KMS-11 (cell line): Measurements from ENCODE around the gene DLGAP1.

Experiments used
- H2AFZ ChIP-seq: fragments of 200-600 bp; sonication (generic); 2 replicates; pipeline ENCODE4 v1.6.1; 2016; ENCODE audit warnings: antibody characterized with exemption, mixed run types, low read depth
- H3K27ac ChIP-seq: fragments of 200-600 bp; sonication (generic); 2 replicates; pipeline ENCODE4 v1.6.1; 2016; ENCODE audit warnings: mild to moderate bottlenecking, mixed run types
- H3K27me3 ChIP-seq: fragments of 200-600 bp; sonication (generic); 2 replicates; pipeline ENCODE4 v1.6.1; 2017; ENCODE audit warnings: mild to moderate bottlenecking, low read depth, mixed run types, moderate library complexity; ENCODE audit not compliant: insufficient read depth
- H3K36me3 ChIP-seq: fragments of 200-600 bp; sonication (generic); 2 replicates; pipeline ENCODE4 v1.6.1; 2017; ENCODE audit warnings: mild to moderate bottlenecking, mixed run types; ENCODE audit not compliant: insufficient read depth
- H3K4me1 ChIP-seq: fragments of 200-600 bp; sonication (generic); 2 replicates; pipeline ENCODE4 v1.6.1; 2016; ENCODE audit warnings: mild to moderate bottlenecking, low read depth, mixed run types; ENCODE audit not compliant: poor library complexity, severe bottlenecking
- H3K4me2 ChIP-seq: fragments of 200-600 bp; sonication (generic); 2 replicates; pipeline ENCODE4 v1.7.0; 2016; ENCODE audit warnings: mild to moderate bottlenecking, mixed run types
- H3K4me3 ChIP-seq: fragments of 200-600 bp; sonication (generic); IDR thresholded peaks from 2 replicates; pipeline ENCODE4 v1.6.1; 2017; ENCODE audit warnings: low read depth, low read length, mixed read lengths; ENCODE audit not compliant: insufficient read depth
- H3K79me2 ChIP-seq: fragments of 200-600 bp; sonication (generic); 2 replicates; pipeline ENCODE4 v1.6.1; 2016; ENCODE audit warnings: low read depth, mixed run types; ENCODE audit not compliant: insufficient read depth
- H3K9ac ChIP-seq: fragments of 200-600 bp; sonication (generic); 2 replicates; pipeline ENCODE4 v1.6.1; 2016; ENCODE audit warnings: mild to moderate bottlenecking, mixed run types
- H4K20me1 ChIP-seq: fragments of 200-600 bp; sonication (generic); 2 replicates; pipeline ENCODE4 v1.6.1; 2016; ENCODE audit warnings: mild to moderate bottlenecking, mixed run types; ENCODE audit not compliant: insufficient read depth
- TF ChIP-seq, protein P1 (sequence below): fragments of 200-600 bp; sonication (generic); conservative IDR thresholded peaks from 2 replicates; pipeline ENCODE4 v1.6.1; 2017; ENCODE audit warnings: low read depth, mild to moderate bottlenecking, antibody characterized with exemption, low read length, moderate library complexity, mixed read lengths

The DLGAP1 gene

DNA sequence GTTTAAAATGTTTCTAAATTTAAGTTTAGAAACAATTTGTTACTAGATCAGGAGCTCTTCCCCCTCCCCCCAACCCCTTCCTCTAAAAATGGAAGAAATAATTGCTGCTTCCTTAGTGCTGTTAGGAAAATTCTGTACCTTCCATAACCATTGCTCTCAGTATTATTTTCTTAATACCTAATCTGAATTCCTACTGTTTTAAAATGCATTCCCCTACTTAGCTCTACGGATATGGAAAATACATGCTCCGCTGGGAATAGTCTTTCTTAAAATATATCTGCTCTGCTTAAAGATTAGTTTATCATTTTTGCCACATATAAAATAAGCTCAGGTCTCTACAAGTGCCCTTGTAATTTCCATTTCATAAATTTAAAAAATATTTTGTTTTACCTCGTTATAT, 789.9 kb downstream of the DLGAP1 start:
- H3K4me1 ChIP-seq, result no peaks in the 10 kb centered on the region
- no peaks in the 10 kb centered on the region for H4K20me1 ChIP-seq
- H3K4me3 ChIP-seq, result no peak overlapping the region
- TF ChIP-seq, protein P1, sequence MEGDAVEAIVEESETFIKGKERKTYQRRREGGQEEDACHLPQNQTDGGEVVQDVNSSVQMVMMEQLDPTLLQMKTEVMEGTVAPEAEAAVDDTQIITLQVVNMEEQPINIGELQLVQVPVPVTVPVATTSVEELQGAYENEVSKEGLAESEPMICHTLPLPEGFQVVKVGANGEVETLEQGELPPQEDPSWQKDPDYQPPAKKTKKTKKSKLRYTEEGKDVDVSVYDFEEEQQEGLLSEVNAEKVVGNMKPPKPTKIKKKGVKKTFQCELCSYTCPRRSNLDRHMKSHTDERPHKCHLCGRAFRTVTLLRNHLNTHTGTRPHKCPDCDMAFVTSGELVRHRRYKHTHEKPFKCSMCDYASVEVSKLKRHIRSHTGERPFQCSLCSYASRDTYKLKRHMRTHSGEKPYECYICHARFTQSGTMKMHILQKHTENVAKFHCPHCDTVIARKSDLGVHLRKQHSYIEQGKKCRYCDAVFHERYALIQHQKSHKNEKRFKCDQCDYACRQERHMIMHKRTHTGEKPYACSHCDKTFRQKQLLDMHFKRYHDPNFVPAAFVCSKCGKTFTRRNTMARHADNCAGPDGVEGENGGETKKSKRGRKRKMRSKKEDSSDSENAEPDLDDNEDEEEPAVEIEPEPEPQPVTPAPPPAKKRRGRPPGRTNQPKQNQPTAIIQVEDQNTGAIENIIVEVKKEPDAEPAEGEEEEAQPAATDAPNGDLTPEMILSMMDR, result no peak
- no peak overlapping the region for H2AFZ ChIP-seq
- no peaks in the 10 kb centered on the region for H3K36me3 ChIP-seq
- no peaks in the 10 kb centered on the region for H3K79me2 ChIP-seq
- no peak overlapping the region for H3K9ac ChIP-seq
- H3K4me2 ChIP-seq, result no peak overlapping the region
- no peaks in the 10 kb centered on the region for H3K27me3 ChIP-seq
- H3K27ac ChIP-seq, result no peak overlapping the region

DNA sequence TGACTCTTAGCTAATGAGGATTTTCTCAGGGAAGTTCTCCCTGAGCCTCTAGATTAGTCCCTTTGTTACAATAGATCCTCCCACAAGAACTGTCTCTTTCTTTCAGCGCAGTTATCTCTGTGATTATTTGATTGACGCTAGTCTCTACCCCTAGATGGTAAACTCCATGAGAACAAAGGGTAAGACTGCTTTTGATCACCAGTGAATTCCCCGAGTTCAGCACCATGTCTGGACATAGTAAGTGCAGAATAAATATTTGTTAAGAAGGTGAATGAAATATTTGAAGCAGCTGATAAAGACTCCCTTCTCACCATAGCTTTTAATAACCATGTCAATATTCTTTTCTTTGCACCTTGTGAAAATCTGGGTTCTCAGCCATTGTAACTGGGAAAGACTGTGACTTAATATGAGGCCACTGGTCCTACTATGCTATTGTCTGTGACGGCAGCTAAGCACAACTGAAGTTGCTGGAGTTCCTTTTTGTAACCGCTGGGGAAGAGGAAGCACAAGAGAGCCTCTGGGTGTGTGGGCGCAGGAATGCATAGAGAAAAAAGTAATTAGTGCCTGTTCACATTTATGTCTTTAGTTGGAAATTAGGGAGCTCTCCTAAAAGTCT, 790.4 kb downstream of the DLGAP1 start:
- TF ChIP-seq, protein P1, result no peak
- Histone ChIP-seq H3K9ac (no peak overlapping the region), H3K4me2 (no peak overlapping the region), H2AFZ (no peak overlapping the region), H3K79me2 (no peaks in the 10 kb centered on the region), H3K27me3 (no peaks in the 10 kb centered on the region), H4K20me1 (no peaks in the 10 kb centered on the region), H3K4me3 (no peak overlapping the region), H3K27ac (no peak overlapping the region), H3K36me3 (no peaks in the 10 kb centered on the region), H3K4me1 (no peaks in the 10 kb centered on the region)

DNA sequence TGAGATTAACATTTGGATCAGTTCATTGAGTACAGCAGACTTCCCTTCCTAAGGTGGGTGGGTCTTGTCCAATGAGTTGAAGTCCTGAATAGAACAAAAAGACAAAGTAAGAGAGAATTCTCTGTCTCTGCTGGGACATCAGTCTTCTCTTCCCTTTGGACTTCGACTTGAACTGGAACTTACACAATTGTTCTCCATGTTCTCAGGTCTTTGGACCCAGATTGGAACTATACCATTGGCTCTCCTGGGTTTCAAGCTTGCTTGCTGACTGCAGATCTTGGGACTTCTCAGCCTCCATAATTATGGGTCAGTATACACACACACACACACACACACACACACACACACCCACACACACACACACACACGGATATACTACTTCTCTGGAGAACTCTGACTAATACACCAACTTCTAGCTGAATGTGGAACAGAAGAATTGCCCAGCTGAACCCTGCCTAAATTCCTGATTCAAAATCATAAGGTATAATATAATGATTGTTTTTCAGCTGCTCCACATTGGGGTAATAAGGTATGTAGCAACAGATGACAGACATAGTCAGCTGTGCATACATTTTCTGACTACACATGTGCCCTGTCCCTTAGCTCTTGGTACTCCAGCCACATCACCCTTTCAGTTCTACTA, 791.1 kb downstream of the DLGAP1 start:
- no peaks in the 10 kb centered on the region for H4K20me1 ChIP-seq
- no peak overlapping the region for H3K27ac ChIP-seq
- H3K4me1 ChIP-seq, result no peaks in the 10 kb centered on the region
- H3K36me3 ChIP-seq, result no peaks in the 10 kb centered on the region
- no peaks in the 10 kb centered on the region for H3K27me3 ChIP-seq
- no peaks in the 10 kb centered on the region for H3K79me2 ChIP-seq
- no peak overlapping the region for H3K9ac ChIP-seq
- TF ChIP-seq, protein P1, result no peak
- H2AFZ ChIP-seq, result no peak overlapping the region
- H3K4me2 ChIP-seq, result no peak overlapping the region
- no peak overlapping the region for H3K4me3 ChIP-seq

DNA sequence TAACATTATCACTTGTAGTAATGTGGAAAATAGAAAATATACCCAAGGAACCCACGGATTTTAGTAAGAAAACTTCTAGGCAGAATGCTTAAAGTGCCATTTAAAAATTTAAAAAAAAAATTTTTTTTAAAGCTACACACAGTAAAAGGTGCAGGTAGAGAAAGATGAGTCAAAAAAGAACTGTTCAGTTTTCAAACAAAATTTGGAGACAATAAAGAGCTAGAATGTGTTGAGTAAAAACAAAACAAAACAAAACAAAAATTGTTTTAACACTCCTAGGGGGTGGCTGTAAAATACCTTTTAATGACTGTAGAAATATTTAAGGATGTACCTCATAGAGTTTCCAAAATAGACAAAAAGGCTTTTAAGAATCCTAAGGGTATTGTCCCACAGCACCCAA, 793.1 kb downstream of the DLGAP1 start:
- Histone ChIP-seq H3K27me3 (no peaks in the 10 kb centered on the region), H3K27ac (no peak overlapping the region), H3K79me2 (no peaks in the 10 kb centered on the region), H3K4me2 (no peak overlapping the region), H3K9ac (no peak overlapping the region), H3K36me3 (no peaks in the 10 kb centered on the region), H3K4me1 (no peaks in the 10 kb centered on the region), H2AFZ (no peak overlapping the region), H3K4me3 (no peak overlapping the region), H4K20me1 (no peaks in the 10 kb centered on the region)
- TF ChIP-seq, protein P1, result no peak
